ENCODE results near the gene ORM1. TPM values are rescaled to one million over a fixed set of nuclear protein-coding genes. Genes with fewer than 3 reads are reported as not detected.

Gene ORM1
- total and polyA plus RNA-seq, 10 of the 15 experiments (the other 5 are each of a cell fraction or from before 2014, with no cell fraction given) = 4.4 TPM; not detected in 9

GRCh38 chr9:114283551-114284111 lies 39.3 kb upstream of the ORM1 start:
- no peaks in the 10 kb centered on the region for H3K36me3 ChIP-seq (ENCODE audit: control insufficient read depth in 2 of 2, insufficient read depth in 2 of 2, low read length in 1 of 2)
- no peak overlapping the region for H3K4me3 ChIP-seq
- H3K4me1 ChIP-seq (ENCODE audit: control insufficient read depth, insufficient read depth, low read length) = no peaks in the 10 kb centered on the region
- ATAC-seq (no peak), DNase-seq (ENCODE audit: low read depth, low spot score) (no peak), FAIRE-seq (no peak)
- H2AFZ ChIP-seq (ENCODE audit: control insufficient read depth, low read depth, low read length) = no peak overlapping the region
- intact Hi-C loops (cut with micrococcal nuclease; ENCODE audit: unreplicated experiment) (no loop called here), in situ Hi-C loops (cut with MboI) (loop anchor here (10.0 to 25.0 kb wide), 2 partner anchors 129 to 196 kb away; partner anchors contain the start of genes AMBP, COL27A1 and KIF12)
- no peak overlapping the region for H3K4me2 ChIP-seq (ENCODE audit: control insufficient read depth, insufficient read depth)
- no peak overlapping the region for H3K27ac ChIP-seq (ENCODE audit: control insufficient read depth, insufficient read depth)
- no peak overlapping the region for H3K9ac ChIP-seq (ENCODE audit: control insufficient read depth, insufficient read depth, low read length)
- ChIA-PET CTCF (no interaction called here), SMC1A (ENCODE audit: uncharacterized antibody, unreplicated experiment) (no interaction called here), RAD21 (ENCODE audit: unreplicated experiment) (no interaction called here), POLR2A (no interaction called here)
- H3K79me2 ChIP-seq (ENCODE audit: control insufficient read depth, insufficient read depth, low read length) = no peaks in the 10 kb centered on the region
- no peaks in the 10 kb centered on the region for H3K9me3 ChIP-seq (replicated peaks; ENCODE audit: control insufficient read depth, insufficient read depth, low read length)
- TF ChIP-seq POLR2AphosphoS5 (IDR thresholded peaks at IDR 0.05; ENCODE audit: low read length) (no peak), STAT1 (conservative IDR thresholded peaks at IDR 0.05) (no peak), FOS (IDR thresholded peaks at IDR 0.05; ENCODE audit: borderline replicate concordance, extremely low read depth, insufficient read length) (no peak), BCLAF1 (IDR thresholded peaks at IDR 0.05) (no peak), NR2C2 (IDR thresholded peaks at IDR 0.05; ENCODE audit: borderline replicate concordance, control insufficient read depth, insufficient read length, low read depth) (no peak), CTCF (IDR thresholded peaks at IDR 0.05 in 2 of 3, conservative IDR thresholded peaks at IDR 0.05 in 1 of 3; ENCODE audit: control insufficient read depth in 2 of 3, extremely low read depth in 1 of 3, insufficient read depth in 1 of 3, low read depth in 3 of 3, low read length in 3 of 3) (no peak), KLF5 (IDR thresholded peaks at IDR 0.05; ENCODE audit: partially characterized antibody) (no peak), NFXL1 (IDR thresholded peaks at IDR 0.05; ENCODE audit: borderline replicate concordance) (no peak), WRNIP1 (IDR thresholded peaks at IDR 0.05; ENCODE audit: borderline replicate concordance, low read depth, low read length) (no peak), E2F4 (IDR thresholded peaks at IDR 0.05; ENCODE audit: low read depth, low read length) (no peak), RELA (IDR thresholded peaks at IDR 0.05; ENCODE audit: borderline replicate concordance, partially characterized antibody) (no peak), ZNF687 (IDR thresholded peaks at IDR 0.05) (no peak), CEBPB (IDR thresholded peaks at IDR 0.05; ENCODE audit: borderline replicate concordance in 1 of 2, low read depth in 2 of 2, low read length in 2 of 2) (no peak)
- H3K27me3 ChIP-seq (replicated peaks in 1 of 2; ENCODE audit: control insufficient read depth in 2 of 2, insufficient read depth in 2 of 2, low read length in 1 of 2) = peaks cover 0 to 3% of the 10 kb centered on the region in 2 experiments; a peak in 1 of 4 replicates
- no TSS peak for BruUV-seq (replicated peaks)
- H4K20me1 ChIP-seq (ENCODE audit: control insufficient read depth, insufficient read depth) = no peaks in the 10 kb centered on the region
- WGBS (ENCODE audit: insufficient coverage, insufficient replicate concordance, low lambda C conversion rate, missing lambda C conversion rate) = 19% methylated on average over 12 of the region's 14 CpGs

All from GM12878 (cell line).